HG03064 (cell line): ENCODE measurements around the gene LMX1A.

ENCODE experiments used
- ATAC-seq: cut with Tn5 transposase; IDR thresholded peaks from one replicate; pipeline ENCODE4 v1.9.1; 2021; ENCODE audit warnings: low read depth; ENCODE audit not compliant: unreplicated experiment

The LMX1A gene

GRCh38 chr1:165369255-165369848 lies 12.8 kb upstream of the LMX1A start:
- no peak for ATAC-seq

DNA sequence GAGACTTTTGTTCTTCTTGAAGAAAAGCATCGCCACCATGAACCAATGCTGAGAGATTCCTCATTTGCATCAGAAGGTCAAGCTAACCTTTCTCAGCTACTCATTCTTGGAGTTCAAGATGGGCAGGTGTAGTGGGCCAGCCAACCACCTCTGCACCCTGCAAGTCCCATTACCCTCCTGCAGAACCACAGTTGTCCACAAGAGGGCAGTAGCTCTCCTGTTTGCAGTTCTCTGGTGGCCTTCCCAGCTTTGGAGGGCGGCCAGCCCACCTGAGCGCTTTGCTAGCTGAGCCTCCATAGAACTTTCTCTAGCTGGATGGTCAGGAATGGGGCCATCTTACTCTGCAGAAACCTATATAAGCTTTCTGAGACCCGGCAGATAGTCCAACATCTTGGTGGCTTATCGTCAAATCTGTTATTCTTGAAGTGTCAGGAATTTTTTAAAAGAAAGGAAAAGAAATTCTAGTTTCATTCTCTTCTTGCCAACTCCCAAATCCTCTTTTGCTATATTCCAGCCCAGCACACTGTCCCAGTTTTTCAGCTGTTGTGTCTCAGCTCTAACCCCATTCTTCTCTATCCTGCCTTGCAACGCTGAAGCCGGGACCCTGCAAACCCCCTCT lies 11.0 kb upstream of the LMX1A start:
- peak; percentile 72 for ATAC-seq

GRCh38 chr1:165365341-165365740 lies 8.8 kb upstream of the LMX1A start:
- ATAC-seq, result no peak

DNA sequence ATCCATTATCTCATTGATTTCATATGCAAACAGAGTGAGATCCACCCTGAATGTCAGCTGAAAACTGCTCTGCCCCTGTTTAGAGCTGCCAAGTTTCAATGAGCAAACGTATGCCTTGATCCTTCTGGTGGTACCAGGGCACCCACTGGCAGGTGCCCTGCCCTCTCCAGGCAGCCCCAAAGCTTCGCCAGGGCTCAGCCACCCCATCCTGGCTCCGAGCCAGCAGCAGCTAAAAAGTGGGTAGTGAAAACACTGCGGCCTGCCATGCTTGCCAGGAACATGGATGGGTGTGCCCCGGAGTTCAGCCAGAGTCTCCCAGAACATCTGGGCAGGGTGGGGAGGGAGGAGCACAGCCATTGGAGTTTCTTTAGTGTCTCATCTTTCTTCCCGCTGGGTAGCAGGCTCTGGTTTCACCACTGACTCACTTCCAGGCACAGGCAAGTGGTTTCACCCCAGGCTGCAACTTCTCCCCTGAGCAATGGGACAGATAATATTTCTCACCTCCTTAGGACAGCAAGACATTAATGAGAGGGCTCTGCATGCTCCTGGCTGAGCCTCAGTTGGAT lies 8.1 kb upstream of the LMX1A start:
- ATAC-seq, result no peak

- no peak for ATAC-seq
Observed at GRCh38 chr1:165356876-165357275, 361 bp upstream of the LMX1A start.

DNA sequence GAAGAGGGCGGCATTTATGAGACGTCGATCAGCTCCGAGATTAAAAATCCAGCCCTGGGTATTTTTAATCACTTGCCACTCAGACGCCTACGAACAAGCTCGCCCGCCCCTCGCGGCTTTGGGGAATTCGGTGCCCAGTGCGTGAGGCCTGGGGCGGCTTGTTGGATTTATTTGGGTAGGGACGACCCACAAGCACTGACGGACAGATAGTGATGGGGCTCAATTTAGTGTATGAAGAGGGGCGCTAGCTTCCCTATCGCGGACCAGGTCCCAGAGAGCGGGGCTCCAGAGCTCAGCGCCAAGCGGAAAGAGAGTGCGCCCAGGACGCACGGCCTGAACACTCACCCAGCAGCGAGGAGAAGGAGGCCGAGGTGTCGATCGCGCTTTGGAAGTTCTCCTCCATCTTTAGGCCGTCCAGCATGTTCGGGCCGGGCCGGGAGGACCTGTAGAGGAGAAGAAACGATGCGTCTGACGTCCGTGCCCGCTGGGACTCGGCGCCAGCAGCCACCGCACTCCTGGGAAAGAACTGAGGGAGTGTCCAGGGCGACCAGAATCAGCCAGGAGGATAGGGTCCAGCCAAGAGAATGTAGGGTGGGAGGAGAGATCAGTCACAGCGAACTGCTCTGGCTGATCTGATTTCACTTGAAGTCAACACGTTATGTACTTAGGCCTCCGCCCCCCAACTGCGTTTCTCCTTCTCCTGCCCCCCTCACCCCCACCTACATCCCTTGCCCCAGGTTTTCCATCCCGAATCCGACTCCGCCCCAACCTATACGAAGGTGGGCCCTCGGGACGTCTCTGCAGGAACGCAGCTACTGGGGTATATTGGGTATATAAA lies 1.2 kb downstream of the LMX1A start:
- no peak for ATAC-seq

DNA sequence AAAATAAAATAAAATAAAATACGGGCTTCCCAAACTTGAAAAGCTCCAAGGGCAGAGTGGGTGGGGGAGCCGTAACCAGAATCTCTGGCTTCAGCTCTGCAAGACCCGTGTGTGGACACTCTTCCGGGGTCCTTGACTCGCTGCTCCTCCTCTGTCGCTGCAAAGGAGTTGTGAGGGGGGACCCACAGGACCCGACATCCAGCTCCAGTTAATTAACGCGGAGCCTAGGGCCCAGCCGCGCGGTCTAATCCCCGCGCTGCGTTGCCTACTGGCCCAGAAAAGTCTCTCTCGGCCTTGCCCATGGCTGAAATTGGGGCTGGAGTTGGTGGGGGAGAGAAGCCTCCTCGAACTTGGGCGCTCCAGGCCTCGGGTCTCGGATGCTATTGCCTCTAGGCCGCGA lies 1.8 kb downstream of the LMX1A start:
- ATAC-seq, result no peak

DNA sequence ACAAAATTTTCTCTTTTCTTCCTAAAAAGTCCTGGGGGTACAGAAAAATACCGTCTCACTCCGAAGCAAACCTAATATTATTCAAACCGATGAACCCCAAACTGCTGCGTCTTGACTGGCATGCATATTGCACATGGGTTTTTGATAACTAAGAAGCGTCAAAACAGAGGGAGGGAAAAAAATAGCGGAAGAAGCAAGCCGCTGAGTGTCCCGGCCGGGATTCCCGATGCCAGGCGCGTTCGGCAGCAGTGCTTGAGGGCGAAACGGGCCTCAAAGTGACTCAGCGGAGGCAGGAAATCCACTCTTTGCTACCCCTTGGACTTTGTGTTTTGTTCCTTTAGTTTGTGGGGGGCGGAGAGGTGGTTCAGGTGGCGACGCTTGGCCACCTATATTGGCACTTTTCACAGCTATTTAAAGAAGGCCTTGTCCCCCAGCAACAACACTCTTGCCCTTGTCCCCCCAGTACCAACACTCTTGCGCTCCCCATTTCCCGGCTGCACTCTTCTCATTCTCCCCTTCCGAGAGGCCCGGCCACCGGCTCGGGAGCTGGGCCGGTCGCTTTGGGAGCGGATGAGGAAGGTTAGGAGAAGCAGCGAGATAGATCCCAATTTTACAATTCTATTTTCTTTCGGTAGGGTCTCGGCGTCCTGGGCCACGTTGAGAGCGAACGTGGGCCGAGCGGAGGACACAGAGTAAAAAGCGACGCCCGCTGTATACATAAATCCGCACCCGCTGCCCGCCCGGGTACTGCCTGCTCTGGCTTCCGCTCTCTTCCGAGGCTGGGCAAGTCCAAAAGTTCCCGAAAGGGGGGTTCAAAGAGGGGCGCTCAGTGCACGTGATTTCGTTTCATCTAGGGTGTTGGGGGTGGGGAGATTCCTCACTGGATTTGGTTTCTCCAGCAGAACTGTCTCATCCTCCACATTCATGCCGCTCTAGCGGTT lies 2.5 kb downstream of the LMX1A start:
- no peak for ATAC-seq

DNA sequence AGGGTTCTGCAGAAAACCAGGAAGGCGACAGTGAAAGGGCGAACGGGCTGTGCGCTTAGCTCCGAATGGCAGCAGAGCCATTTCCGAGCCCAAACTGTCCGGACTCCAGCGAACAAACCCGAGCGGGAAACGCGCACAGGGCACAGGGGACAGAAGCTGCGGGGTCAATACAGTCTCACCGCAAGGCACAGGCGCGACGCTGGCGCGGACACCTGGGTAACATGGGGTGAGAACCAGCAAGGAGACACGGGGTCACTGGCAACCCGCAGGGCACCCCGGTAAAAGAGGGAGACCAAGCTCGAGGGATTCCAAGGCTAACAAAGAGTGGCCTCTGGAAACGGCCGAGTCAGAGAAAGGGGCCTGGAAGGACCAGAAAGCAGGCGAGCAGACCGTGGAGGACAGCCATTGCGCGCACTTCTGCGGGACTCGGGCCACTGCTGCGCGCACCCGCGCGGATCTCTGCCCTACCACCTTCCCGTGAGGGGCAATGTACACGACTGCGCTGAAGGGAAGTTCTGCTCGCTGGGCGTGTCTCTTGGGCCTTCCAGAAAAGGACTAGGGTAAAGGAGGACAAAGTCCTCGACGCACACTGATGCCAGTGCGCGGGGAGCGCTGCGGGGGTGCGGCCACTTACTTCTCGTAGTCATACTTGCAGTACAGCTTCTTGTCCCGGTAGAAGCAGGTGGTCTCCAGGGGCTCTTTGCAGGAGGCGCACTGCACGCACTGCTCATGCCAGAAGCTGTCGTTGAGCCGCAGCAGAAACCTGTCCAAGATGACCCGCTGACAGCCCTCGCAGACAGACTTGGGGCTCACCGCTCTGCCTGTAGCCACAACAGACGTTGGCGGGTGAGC lies 3.8 kb downstream of the LMX1A start:
- no peak for ATAC-seq

GRCh38 chr1:165351863-165352441 lies 4.6 kb downstream of the LMX1A start:
- ATAC-seq, result no peak

- ATAC-seq, result no peak
Observed at GRCh38 chr1:165350840-165351239, 5.7 kb downstream of the LMX1A start.

DNA sequence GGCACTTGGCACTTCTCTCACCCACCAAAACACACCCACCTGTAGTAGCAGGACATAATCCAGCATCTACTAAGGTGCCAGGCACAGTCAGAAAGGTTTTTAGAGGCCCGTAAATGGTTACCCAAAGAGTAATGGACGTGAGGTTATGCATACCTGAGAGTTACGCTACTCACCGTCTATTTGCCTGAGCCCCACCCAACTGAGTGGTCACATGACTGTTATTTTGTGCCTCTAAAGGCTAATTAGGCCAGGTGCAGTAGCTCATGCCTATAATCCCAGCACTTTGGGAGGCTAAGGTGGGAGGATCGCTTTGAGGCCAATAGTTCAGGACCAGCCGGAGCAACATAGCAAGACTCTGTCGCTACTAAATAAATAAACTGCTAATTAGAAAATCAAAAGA lies 11.0 kb downstream of the LMX1A start:
- no peak for ATAC-seq

DNA sequence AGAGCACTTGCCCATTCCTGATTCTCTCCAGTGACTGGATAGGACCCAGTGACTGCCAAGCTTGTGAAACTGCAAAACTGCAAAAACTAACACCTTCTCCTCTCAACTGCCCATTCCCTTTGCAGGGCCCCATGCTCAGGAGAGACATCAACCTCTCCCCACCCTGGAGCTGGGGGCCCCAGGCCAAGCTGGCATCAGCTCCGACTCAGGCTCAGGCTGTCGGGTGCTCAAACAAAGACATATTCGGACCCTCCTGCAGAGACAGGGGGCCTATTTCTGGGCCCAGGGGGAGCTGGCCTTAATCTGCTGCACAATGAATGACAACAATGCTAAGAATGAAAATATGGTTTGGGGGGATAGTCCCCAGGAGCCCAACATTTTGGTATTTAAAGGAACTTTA lies 11.8 kb downstream of the LMX1A start:
- no peak for ATAC-seq

DNA sequence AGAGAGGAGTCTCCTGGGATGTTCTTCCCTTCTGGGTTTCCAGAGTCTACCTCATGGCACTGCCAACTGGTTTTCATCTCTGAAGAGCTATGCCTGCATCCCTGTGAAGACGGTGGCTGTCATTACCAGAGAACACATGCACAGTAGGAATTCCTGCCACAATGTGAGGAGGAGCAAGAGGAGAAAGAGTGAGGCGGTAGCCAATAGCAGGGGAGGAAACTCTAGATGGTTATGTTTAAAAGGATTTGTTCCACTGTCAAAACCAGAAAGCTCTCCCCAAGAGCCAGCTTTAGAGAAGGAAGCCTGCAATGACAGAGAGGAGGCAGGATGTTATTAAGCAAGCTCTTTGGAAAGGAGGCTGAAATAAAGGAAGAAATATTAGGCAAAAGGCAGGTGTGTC lies 12.3 kb downstream of the LMX1A start:
- no peak for ATAC-seq

- no peak for ATAC-seq
Observed at GRCh38 chr1:165342587-165342986, 13.9 kb downstream of the LMX1A start.

- ATAC-seq, result no peak
Observed at GRCh38 chr1:165342168-165342567, 14.3 kb downstream of the LMX1A start.

DNA sequence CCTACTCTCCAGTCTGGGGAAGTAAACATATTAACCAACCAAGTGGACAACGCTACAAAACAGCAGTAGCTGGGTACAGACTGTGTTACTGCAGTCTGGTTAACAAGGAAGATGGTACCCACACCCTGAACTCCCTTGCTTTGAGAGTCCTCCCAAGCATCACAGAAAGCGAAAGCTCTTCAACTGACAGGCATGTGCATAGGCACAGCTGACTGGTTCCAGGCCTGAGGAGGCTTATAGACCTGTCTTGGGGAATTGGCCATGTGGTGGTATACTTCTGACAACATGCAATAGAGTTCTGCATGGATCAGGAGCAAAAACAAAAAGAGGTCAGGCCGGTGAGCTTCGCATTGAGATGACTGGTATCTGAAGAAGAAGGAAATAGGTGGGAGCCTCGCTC lies 17.4 kb downstream of the LMX1A start:
- no peak for ATAC-seq

- ATAC-seq, result no peak
Observed at GRCh38 chr1:165330483-165330882, 26.0 kb downstream of the LMX1A start.

DNA sequence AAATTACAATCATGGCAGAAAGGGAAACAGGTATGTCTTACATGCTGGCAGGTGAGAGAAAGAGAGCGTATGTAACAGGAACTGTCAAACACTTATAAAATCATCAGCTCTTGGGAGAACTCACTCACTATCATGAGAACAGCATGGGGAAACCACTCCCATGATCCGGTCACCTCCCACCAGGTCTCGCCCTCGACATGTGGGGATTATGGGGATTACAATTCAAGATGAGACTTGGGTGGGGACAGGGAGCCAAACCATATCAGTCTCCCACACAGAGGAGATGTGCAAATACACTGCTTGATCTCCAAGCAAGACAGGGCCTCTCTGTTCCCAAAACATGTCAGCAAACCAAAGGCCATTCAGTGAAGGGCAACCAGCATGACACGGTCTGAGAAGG lies 27.4 kb downstream of the LMX1A start:
- ATAC-seq, result no peak
